Adrenal gland (tissue), 12 donors: Measurements from ENCODE around the gene METTL24. TPM values are rescaled to one million over a fixed set of nuclear protein-coding genes. Genes with fewer than 3 reads are reported as not detected.

Source experiments
- DNase-seq, 7 donors: peaks; one replicate each; pipeline ENCODE4 v3.0.0-alpha.2; 2019 to 2020
- H3K27ac ChIP-seq, 5 donors: fragments of 200-600 bp; sonication (generic) in 4 of 5; 1 replicate in 3 of 5; 2 replicates in 2 of 5; pipeline versions ENCODE4 v1.5.1 to v1.8.0; 2016 to 2020; ENCODE audit warnings: mild to moderate bottlenecking in 1 of 5
- H3K27me3 ChIP-seq: fragments of 200-600 bp; 2 replicates; pipeline ENCODE4 v1.8.0; 2021
- H3K36me3 ChIP-seq, 2 donors: fragments of 200-600 bp; replicated peaks in 1 of 2; 1 replicate in 1 of 2; 2 replicates in 1 of 2; pipeline versions ENCODE4 v1.5.1 to v1.8.0; 2018 to 2022
- H3K4me1 ChIP-seq, 2 donors: fragments of 200-600 bp; replicated peaks in 1 of 2; 1 replicate in 1 of 2; 2 replicates in 1 of 2; pipeline versions ENCODE4 v1.5.1 to v1.8.0; 2018 to 2021
- H3K4me3 ChIP-seq, 4 donors: fragments of 200-600 bp; sonication (generic) in 3 of 4; one replicate each; pipeline ENCODE4 v1.5.1; 2016 to 2018
- H3K9me3 ChIP-seq, 3 donors: fragments of 200-600 bp; sonication (generic) in 1 of 3; replicated peaks in 1 of 3; 1 replicate in 2 of 3; 2 replicates in 1 of 3; pipeline versions ENCODE4 v1.5.1 to v1.8.0; 2016 to 2021
- CTCF ChIP-seq, 6 experiments: fragments of 450-650 bp in 4 of 6; fragments of 200-600 bp in 2 of 6; sonication (generic) in 1 of 6; IDR thresholded peaks; 1 replicate in 5 of 6; 2 replicates in 1 of 6; pipeline versions ENCODE4 v1.5.1 to v1.8.0; 2016 to 2021; ENCODE audit warnings: antibody characterized with exemption in 6 of 6, mild to moderate bottlenecking in 2 of 6, moderate library complexity in 1 of 6
- POLR2A ChIP-seq, 2 donors: fragments of 450-650 bp; IDR thresholded peaks; one replicate each; pipeline ENCODE4 v1.6.1; 2017; ENCODE audit warnings: antibody characterized with exemption in 2 of 2, mild to moderate bottlenecking in 2 of 2, moderate library complexity in 1 of 2
- WGBS, 4 donors: extraction: QIAGEN DNeasy Blood & Tissue Kit in 2 of 4; methylation state at CpG; one replicate each; pipeline versions ENCODE4 v1.1.5 to v1.1.7; 2013 to 2017; 5-methylcytosine and 5-hydroxymethylcytosine counted together
- intact Hi-C, 2 donors: fragments of 100-400 bp; cut with DNase I; formaldehyde crosslinking; loops; one replicate each; pipeline versions ENCODE4 v1.14.1 to v1.15.0; 2022 to 2023
- polyA plus RNA-seq, 3 donors: library from polyadenylated mRNA; stranded (reverse); fragments of 200-250 nt in 2 of 3; fragments of 350-450 nt in 1 of 3; fragmentation: Illumina TruSeq in 1 of 3; extraction: RNeasy Lipid Tissue Mini Kit (QIAGEN cat#74804) in 1 of 3; gene quantifications; one replicate each; pipeline ENCODE4 v1.2.3, GENCODE V29; 2013 to 2014
- total RNA-seq, 9 donors: library from RNA; depleted of rRNA in 4 of 9; stranded (reverse); fragments of >200 nt in 4 of 9; fragments of 120-200 nt in 1 of 9; fragmentation: NEBNext Ultra II Directional in 1 of 9; extraction: Animal tissue kit (Norgen Biotek cat#: 25700) in 1 of 9; gene quantifications; one replicate each; pipeline versions ENCODE4 v1.1.0 to v1.2.4, GENCODE V29; 2013 to 2023
- donor health status: healthy with polysubstance abuse.
- donor health status: Bipolar disorder and iron deficiency.
- donor health status: DM: yes; HTN: yes; CAD: no.
- donor health status: DM: no; HTN: no; CAD: no.
- donor health status: DM: no; HTN: no; CAD: no.
- donor health status: DM: yes; HTN: yes; CAD: no.

Gene METTL24
- total and polyA plus RNA-seq, 12 donors, result 0.20 to 5.0 (median 1.8) TPM; not detected in 1

- H3K27me3 ChIP-seq, result no peaks in the 10 kb centered on the region
- no peaks in the 10 kb centered on the region for H3K4me1 ChIP-seq
- intact Hi-C loops, result no loop called here
- 71 to 84% (median 74%) methylated on average over 2 of the region's 2 CpGs for WGBS, 4 donors
- DNase-seq, result no peak
- no peak overlapping the region for H3K4me3 ChIP-seq
- no peak overlapping the region for H3K27ac ChIP-seq
- H3K9me3 ChIP-seq, result no peaks in the 10 kb centered on the region
- H3K36me3 ChIP-seq, result no peaks in the 10 kb centered on the region
- no peak for TF ChIP-seq POLR2A (IDR thresholded peaks at IDR 0.05)
- TF ChIP-seq CTCF (IDR thresholded peaks at IDR 0.05), result no peak
Measured at GRCh38 chr6:110269623-110270022, 88.5 kb downstream of the METTL24 start.

- no peaks in the 10 kb centered on the region for H3K27me3 ChIP-seq
- H3K27ac ChIP-seq, result no peak overlapping the region
- H3K36me3 ChIP-seq, result no peaks in the 10 kb centered on the region
- H3K9me3 ChIP-seq, result no peaks in the 10 kb centered on the region
- no peaks in the 10 kb centered on the region for H3K4me1 ChIP-seq
- no peak overlapping the region for H3K4me3 ChIP-seq
- DNase-seq, result no peak
- no peak for TF ChIP-seq POLR2A (IDR thresholded peaks at IDR 0.05)
- no peak for TF ChIP-seq CTCF (IDR thresholded peaks at IDR 0.05)
- intact Hi-C loops, result no loop called here
Measured at GRCh38 chr6:110266996-110267395, 91.2 kb downstream of the METTL24 start.

GRCh38 chr6:110265273-110265672, 92.9 kb downstream of the METTL24 start:
- no peak for TF ChIP-seq CTCF (IDR thresholded peaks at IDR 0.05)
- no peak for TF ChIP-seq POLR2A (IDR thresholded peaks at IDR 0.05)
- WGBS, 4 donors, result 73 to 85% (median 83%) methylated on average over 3 of the region's 3 CpGs

GRCh38 chr6:110256366-110256765, 101.8 kb downstream of the METTL24 start:
- 74 to 84% (median 81%) methylated on average over 2 of the region's 2 CpGs for WGBS, 4 donors
- Histone ChIP-seq H3K4me3 (no peak overlapping the region), H3K27me3 (no peaks in the 10 kb centered on the region), H3K4me1 (no peaks in the 10 kb centered on the region), H3K27ac (no peak overlapping the region), H3K9me3 (no peaks in the 10 kb centered on the region), H3K36me3 (no peaks in the 10 kb centered on the region)
- intact Hi-C loops, result no loop called here
- no peak for DNase-seq
- TF ChIP-seq POLR2A (IDR thresholded peaks at IDR 0.05), result no peak
- TF ChIP-seq CTCF (IDR thresholded peaks at IDR 0.05), result no peak

More at GRCh38 chr6:110265273-110265672, 92.9 kb downstream of the METTL24 start:
- Histone ChIP-seq H3K27me3 (no peaks in the 10 kb centered on the region), H3K36me3 (no peaks in the 10 kb centered on the region), H3K4me3 (no peak overlapping the region), H3K27ac (no peak overlapping the region), H3K9me3 (no peaks in the 10 kb centered on the region), H3K4me1 (no peaks in the 10 kb centered on the region)
- intact Hi-C loops, result no loop called here
- no peak for DNase-seq
